ENCODE results near the gene PLEKHM2. TPM values are rescaled to one million over a fixed set of nuclear protein-coding genes. Genes with fewer than 3 reads are reported as not detected.

Gene PLEKHM2
- total RNA-seq, 2 donors from 2014 or later, result 64.5 to 70.4 TPM

GRCh38 chr1:15671430-15671829 lies 12.7 kb upstream of the PLEKHM2 start:
- intact Hi-C loops (cut with DNase I), result no loop called here
- no peak for DNase-seq
- ATAC-seq, result no peak

- ATAC-seq, result peak in 1 of 2 donors; percentile 76
- DNase-seq, result no peak
- intact Hi-C loops (cut with DNase I), result no loop called here
These were observed 9.5 kb upstream of the PLEKHM2 start for GRCh38 chr1:15674386-15675159.

- intact Hi-C loops (cut with DNase I), result no loop called here
- DNase-seq (no peak), ATAC-seq (no peak)
These were observed 8.1 kb upstream of the PLEKHM2 start for GRCh38 chr1:15676010-15676409.

- intact Hi-C loops (cut with DNase I), result no loop called here
- DNase-seq (no peak), ATAC-seq (no peak)
These were observed 7.1 kb upstream of the PLEKHM2 start for GRCh38 chr1:15676688-15677661.

- ATAC-seq (peak in 1 of 2 donors; percentile 13), DNase-seq (no peak)
- intact Hi-C loops (cut with DNase I), result no loop called here
These were observed 5.5 kb upstream of the PLEKHM2 start for GRCh38 chr1:15678578-15678977.

- ATAC-seq (no peak), DNase-seq (no peak)
- intact Hi-C loops (cut with DNase I), result no loop called here
These were observed 4.0 kb upstream of the PLEKHM2 start for GRCh38 chr1:15680131-15680530.

- ATAC-seq, result no peak
- no peak for DNase-seq
- intact Hi-C loops (cut with DNase I), result no loop called here
These were observed 3.4 kb upstream of the PLEKHM2 start for GRCh38 chr1:15680561-15681348.

GRCh38 chr1:15681349-15682292 lies 2.5 kb upstream of the PLEKHM2 start:
- ATAC-seq (peak; percentile 30 to 37), DNase-seq (no peak)
- intact Hi-C loops (cut with DNase I), result no loop called here

- intact Hi-C loops (cut with DNase I), result no loop called here
- DNase-seq, result no peak
- ATAC-seq, result no peak
These were observed 1.2 kb upstream of the PLEKHM2 start for GRCh38 chr1:15682936-15683341.

- no peak for DNase-seq
- peak in 1 of 2 donors; percentile 2 for ATAC-seq
- intact Hi-C loops (cut with DNase I), result no loop called here
These were observed 628 bp upstream of the PLEKHM2 start for GRCh38 chr1:15683345-15684039.

GRCh38 chr1:15684468-15685291 lies 560 bp downstream of the PLEKHM2 start:
- peak; percentile 60 for DNase-seq
- ATAC-seq, result peak; percentile 37 to 38
- intact Hi-C loops (cut with DNase I), result no loop called here

GRCh38 chr1:15685820-15686219 lies 1.7 kb downstream of the PLEKHM2 start:
- DNase-seq, result no peak
- ATAC-seq, result no peak
- intact Hi-C loops (cut with DNase I), result no loop called here

- ATAC-seq (no peak), DNase-seq (no peak)
- intact Hi-C loops (cut with DNase I), result no loop called here
These were observed 3.3 kb downstream of the PLEKHM2 start for GRCh38 chr1:15687446-15687845.

- ATAC-seq (no peak), DNase-seq (no peak)
- intact Hi-C loops (cut with DNase I), result no loop called here
These were observed 6.2 kb downstream of the PLEKHM2 start for GRCh38 chr1:15690317-15690716.

GRCh38 chr1:15691434-15692032 lies 7.4 kb downstream of the PLEKHM2 start:
- ATAC-seq (peak; percentile 83 to 86), DNase-seq (peak; percentile 53)
- intact Hi-C loops (cut with DNase I), result no loop called here

- intact Hi-C loops (cut with DNase I), result no loop called here
- DNase-seq (peak; percentile 41), ATAC-seq (peak in 1 of 2 donors; percentile 57)
These were observed 8.1 kb downstream of the PLEKHM2 start for GRCh38 chr1:15692121-15692682.

Measured in left cardiac atrium (tissue), 4 donors.